Rectal smooth muscle tissue (tissue), 1 donor: Measurements from ENCODE around the gene RILPL1.
"Not testable (repeated sequence)": the region's sequence is repeated elsewhere in the genome, so short reads cannot be mapped to it uniquely, and the experiment has no call there.

Experiments
- H3K27ac ChIP-seq: one replicate; pipeline ENCODE4 v1.7.0; 2013; ENCODE audit warnings: low read depth, low read length, inconsistent platforms
- H3K27me3 ChIP-seq: one replicate; pipeline ENCODE4 v1.7.0; 2013; ENCODE audit warnings: low read length; ENCODE audit not compliant: control insufficient read depth, insufficient read depth
- H3K36me3 ChIP-seq: one replicate; pipeline ENCODE4 v1.7.0; 2013; ENCODE audit warnings: low read length; ENCODE audit not compliant: control insufficient read depth, insufficient read depth
- H3K4me1 ChIP-seq: one replicate; pipeline ENCODE4 v1.7.0; 2013; ENCODE audit warnings: low read length; ENCODE audit not compliant: control insufficient read depth, insufficient read depth
- H3K4me3 ChIP-seq: one replicate; pipeline ENCODE4 v1.7.0; 2013; ENCODE audit warnings: low read length
- H3K9ac ChIP-seq: one replicate; pipeline ENCODE4 v1.7.0; 2013; ENCODE audit warnings: low read length

Gene RILPL1

DNA sequence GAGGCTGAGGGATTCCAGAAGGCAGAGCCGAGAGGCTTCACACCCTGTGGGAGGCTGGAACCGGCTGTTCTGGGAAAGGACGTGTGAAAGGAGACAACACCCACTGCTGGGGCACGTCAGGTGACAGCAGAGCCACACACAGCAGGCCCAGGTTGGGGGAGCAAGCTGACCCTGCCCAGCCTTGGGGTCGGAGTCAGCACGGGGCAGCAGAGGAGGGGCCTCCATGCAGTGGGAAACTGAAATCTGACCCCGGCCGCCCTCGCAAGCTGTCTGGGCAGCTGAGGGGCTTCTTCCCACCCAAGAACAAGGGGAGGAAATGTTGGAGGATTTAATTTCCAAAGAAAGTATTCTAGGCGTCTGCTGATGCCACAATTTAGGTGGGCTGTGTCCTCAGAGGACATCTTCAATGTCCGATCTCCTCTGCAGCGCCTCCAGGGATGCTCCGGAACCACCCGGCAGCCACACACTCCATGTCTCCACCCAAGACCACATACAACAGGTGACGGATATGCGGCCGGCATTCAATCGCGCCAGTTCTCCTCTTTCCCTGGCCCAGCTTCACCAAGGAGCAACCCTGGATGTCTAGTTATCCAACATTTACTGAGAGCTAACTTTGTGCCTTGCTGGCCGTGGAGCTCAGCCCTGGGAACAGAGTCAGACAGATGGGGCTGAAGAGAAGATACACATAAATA lies 44.8 kb downstream of the RILPL1 start:
- no peak overlapping the region for H3K4me3 ChIP-seq
- no peaks in the 10 kb centered on the region for H3K4me1 ChIP-seq
- H3K36me3 ChIP-seq, result no peaks in the 10 kb centered on the region
- H3K27me3 ChIP-seq, result no peaks in the 10 kb centered on the region
- H3K9ac ChIP-seq, result no peak overlapping the region
- H3K27ac ChIP-seq, result no peak overlapping the region

DNA sequence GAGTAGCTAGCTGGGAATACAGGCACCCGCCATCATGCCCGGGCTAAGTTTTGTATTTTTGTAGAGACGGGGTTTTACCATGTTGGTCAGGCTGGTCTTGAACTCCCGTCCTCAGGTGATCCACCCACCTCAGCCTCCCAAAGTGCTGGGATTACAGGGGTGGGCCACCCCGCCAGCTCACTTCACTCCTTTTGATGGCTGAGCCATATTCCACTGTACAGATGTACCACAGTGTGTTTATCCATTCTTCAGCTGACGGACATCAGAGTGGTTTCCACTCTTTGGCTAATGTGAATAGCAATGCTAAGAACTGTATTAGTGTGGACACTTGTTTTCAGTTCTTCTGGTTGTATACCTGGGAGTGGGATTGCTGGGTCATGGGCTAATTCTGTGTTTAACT lies 46.1 kb downstream of the RILPL1 start:
- no peaks in the 10 kb centered on the region for H3K27me3 ChIP-seq
- H3K27ac ChIP-seq, result no peak overlapping the region
- no peak overlapping the region for H3K4me3 ChIP-seq
- H3K36me3 ChIP-seq, result no peaks in the 10 kb centered on the region
- no peaks in the 10 kb centered on the region for H3K4me1 ChIP-seq
- no peak overlapping the region for H3K9ac ChIP-seq

DNA sequence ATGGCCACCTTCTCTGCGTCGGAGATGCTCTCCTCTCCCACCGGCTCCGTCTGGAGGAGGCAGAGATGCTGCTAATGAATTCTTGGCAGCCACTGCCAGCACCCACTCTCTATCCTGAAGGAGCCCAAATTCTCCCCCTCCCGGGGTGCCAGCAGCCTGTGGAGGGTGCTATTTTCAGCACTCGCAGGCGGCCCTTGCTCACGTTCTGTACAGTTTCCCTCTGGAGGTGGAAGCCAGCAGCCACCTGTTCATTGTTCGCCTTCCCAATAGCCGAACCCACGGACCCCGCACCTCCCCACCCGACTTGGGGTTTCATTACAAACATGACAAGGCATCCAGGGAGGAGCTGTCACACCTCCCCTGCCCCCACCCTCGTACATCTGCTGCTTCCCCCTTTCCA lies 47.8 kb downstream of the RILPL1 start:
- H3K4me1 ChIP-seq, result no peaks in the 10 kb centered on the region
- no peak overlapping the region for H3K4me3 ChIP-seq
- H3K36me3 ChIP-seq, result no peaks in the 10 kb centered on the region
- no peak overlapping the region for H3K9ac ChIP-seq
- H3K27ac ChIP-seq, result no peak overlapping the region
- H3K27me3 ChIP-seq, result no peaks in the 10 kb centered on the region

DNA sequence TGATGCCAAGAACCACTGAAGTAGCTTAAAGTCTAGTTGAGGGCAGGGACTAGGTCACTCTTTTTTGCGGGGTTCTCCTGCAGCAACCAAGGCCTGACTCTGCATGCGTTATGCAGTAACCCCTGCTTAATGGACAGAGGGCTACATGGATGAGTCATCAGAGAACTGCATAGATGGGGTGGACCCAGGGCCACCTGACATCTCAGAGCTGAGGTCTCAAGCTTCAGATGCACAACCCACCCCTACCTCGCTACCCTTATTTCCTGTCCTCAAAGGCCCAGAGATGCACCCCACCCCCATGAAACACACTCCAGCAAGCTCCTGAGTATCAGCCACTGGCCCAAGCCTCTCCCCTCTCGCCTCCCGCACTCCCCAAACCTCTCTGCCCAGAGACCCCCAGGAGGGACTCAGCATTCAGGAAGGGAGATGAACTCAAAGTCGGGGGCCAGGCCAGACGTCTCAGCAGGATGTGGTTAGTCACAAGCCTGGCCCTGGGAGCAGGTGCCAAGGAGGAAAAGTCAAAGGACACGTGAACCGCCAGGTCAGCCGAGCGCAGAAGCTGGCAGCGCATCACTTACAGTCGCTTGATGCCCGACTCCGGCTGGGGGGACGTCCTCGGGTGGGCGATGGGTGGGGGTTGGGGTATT lies 49.8 kb downstream of the RILPL1 start:
- Histone ChIP-seq H3K27ac (no peak overlapping the region), H3K27me3 (no peaks in the 10 kb centered on the region), H3K4me1 (no peaks in the 10 kb centered on the region), H3K4me3 (no peak overlapping the region), H3K36me3 (peaks cover 2% of the 10 kb centered on the region), H3K9ac (no peak overlapping the region)

DNA sequence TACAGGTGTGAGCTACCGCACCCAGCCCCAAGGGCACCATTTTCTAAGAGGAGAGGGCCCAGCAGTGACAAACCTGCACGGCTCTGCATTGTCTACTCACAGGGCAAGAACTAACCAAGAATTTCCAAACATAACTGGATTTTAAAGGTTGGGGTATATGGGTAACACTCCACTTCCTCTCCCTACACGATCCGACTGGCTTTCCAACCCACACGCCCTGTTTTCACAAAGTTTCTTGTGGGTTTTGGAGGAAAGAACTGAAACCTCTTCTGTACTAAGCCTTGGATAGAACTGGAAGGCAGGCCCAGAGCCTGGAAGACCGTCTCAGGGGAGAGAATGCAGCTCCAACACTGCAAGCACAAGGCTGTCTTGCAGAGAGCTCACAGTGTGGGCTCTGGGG lies 50.6 kb downstream of the RILPL1 start:
- no peak overlapping the region for H3K27ac ChIP-seq
- no peak overlapping the region for H3K4me3 ChIP-seq
- H3K4me1 ChIP-seq, result no peaks in the 10 kb centered on the region
- H3K9ac ChIP-seq, result no peak overlapping the region
- H3K36me3 ChIP-seq, result peaks cover 2% of the 10 kb centered on the region
- no peaks in the 10 kb centered on the region for H3K27me3 ChIP-seq

DNA sequence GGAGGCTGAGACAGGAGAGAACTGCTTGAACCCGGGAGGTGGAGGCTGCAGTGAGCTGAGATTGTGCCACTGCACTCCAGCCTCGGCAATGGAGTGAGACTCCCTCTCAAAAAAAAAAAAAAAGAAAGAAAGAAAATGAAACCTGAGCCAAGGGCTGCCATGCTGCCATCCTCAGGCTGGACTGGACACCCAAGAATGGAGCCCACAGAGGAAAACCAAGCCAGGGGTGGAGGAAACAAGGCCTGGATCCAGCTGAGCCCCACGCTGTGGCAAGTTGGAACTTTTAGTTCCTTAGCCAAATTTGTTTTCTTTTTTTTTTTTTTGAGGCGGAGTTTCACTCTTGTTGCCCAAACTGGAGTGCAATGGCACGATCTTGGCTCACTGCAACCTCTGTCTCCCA lies 52.3 kb downstream of the RILPL1 start:
- H3K27ac ChIP-seq, H3K27me3 ChIP-seq, H3K36me3 ChIP-seq, H3K4me1 ChIP-seq, H3K4me3 ChIP-seq, H3K9ac ChIP-seq: not testable (repeated sequence)

DNA sequence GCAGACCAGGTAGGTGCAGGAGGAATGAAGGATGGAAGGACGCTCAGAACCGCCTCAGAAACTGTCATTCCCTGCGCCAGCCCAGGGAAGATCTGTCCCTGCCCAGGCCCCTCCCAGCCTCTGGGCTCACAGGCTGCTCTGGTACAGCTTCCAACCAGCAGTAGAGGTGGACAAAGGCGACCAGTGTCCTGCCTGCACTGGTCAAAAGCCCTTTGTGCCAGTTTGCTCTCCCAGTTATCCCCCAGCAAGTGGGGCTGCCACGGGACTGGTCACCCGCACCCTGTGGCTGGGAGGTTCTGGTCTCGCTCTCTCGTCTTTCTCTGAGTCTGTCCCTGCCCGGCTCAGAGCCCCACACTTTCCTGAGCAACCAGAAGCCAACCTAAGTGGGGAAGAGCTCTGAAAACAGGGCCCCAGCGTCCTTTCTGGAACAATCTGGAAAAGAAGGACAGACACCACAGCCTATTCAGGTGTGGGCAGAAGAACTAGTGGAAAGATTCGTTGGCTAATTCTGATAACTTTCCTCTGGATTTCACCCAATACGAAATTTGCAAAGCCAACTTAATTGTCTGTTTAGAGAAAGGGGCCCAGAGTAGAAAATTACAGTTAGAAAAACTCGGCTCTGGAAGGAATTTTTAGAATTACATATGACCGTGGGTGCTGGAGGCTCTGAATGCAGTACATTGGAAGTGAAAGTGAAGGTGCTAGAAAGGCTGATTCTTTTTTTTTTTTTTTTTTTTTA lies 53.9 kb downstream of the RILPL1 start:
- H3K4me1 ChIP-seq, result no peaks in the 10 kb centered on the region
- H3K4me3 ChIP-seq, result no peak overlapping the region

DNA sequence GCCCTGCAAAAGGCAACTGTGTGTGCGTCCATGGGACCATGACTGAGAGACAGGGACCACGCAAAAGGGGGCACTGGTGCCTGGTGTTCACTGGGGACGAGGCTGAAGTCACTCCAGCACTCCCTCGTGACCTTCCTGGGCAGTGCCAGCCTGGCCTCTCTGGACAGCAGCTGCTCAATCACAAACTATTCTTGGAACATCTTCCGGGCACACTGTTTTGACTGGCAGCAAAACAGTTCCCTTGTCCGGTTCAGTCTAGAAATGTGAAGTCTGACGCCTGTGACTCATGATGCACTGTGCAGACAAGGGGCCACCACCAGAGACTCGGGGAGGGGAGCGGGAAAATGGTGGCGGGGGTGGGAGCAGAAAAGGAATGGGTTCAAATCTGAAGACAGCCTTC lies 54.8 kb downstream of the RILPL1 start:
- Histone ChIP-seq H3K4me1 (no peaks in the 10 kb centered on the region), H3K27ac (peak overlapping the region; percentile 51), H3K36me3 (peaks cover 7% of the 10 kb centered on the region), H3K9ac (no peak overlapping the region), H3K27me3 (no peaks in the 10 kb centered on the region), H3K4me3 (no peak overlapping the region)

More for the DNA sequence above, 53.9 kb downstream of the RILPL1 start:
- Histone ChIP-seq H3K27me3 (no peaks in the 10 kb centered on the region), H3K9ac (no peak overlapping the region), H3K27ac (peak overlapping the region; percentile 51), H3K36me3 (peaks cover 7% of the 10 kb centered on the region)

DNA sequence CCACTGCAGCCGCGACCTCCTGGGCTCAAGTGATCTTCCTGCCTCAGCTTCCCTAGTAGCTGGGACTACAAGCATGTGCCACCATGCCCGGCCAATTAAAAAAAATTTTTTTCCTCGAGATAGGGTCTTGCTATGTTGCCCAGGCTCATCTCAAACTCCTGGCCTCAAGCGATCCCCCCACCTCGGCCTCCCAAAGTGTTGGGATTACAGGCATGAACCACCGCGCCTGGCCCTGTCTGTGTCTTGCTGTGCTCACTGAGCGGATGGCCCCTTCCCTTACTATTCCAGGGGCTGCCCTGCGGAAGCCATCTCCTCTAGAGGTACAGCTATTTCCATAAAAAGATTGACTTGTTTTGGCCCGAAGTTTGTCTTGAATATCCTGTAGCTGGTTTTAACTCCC lies 55.5 kb downstream of the RILPL1 start:
- Histone ChIP-seq H3K4me1 (no peaks in the 10 kb centered on the region), H3K27ac (no peak overlapping the region), H3K9ac (no peak overlapping the region), H3K27me3 (no peaks in the 10 kb centered on the region), H3K4me3 (no peak overlapping the region), H3K36me3 (peaks cover 7% of the 10 kb centered on the region)

DNA sequence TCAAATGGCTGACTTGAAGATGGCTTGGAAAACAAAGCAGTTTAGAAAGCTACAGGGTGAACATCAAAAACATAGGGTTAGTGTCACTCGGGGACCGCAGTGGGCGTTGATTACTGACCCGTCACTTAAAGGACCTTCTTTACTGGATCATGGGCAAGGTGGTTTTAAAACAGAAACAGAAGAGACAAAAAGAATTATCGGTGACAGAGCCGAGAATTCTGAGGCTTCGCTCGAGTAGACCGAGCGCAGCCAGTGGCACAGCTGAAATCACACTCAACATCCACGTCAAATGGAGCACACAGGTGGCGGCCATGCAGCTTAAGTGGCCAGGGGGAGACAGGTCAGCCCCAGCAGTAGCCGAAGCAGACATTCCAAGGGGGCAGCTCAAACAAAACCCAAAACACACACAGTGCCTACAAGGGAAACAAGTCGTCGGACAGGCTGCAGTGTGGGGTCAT lies 58.2 kb downstream of the RILPL1 start:
- Histone ChIP-seq H3K36me3 (peaks cover 16% of the 10 kb centered on the region), H3K4me3 (no peak overlapping the region), H3K4me1 (no peaks in the 10 kb centered on the region), H3K27ac (no peak overlapping the region), H3K27me3 (no peaks in the 10 kb centered on the region), H3K9ac (no peak overlapping the region)

DNA sequence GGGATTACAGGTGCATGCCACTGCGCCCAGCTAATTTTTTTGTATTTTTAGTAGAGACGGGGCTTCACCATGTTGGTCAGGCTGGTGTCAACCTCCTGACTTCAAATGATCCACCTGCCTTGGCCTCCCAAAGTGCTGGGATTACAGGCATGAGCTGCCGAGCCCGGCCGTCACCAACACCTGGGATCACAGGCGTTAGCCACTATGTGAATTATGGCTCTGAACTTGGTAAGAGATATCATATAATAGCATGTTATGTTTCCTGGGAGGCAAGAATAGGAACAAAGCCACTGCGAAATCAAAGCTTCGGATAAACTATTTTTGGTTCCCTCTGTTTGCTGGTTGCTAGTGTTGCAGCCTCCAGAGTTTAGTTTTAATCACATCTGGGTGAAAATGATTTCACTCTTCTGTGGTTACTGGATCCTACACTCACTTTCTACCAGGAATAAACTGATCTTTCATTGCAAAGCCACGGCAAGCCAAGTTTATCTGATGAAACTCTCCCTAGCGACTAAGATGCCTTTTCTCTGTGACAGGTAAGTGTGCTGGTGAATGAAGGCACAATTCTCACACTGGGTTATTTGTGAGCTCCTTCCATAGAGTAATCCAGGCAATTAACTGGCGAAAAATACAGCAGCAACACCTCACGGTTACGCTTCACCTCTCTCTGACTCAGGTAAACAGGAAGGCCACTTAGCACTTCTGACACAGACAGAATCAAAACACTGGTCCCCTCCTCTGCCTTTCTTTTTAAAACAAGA lies 58.9 kb downstream of the RILPL1 start:
- H3K9ac ChIP-seq, result no peak overlapping the region
- peaks cover 16% of the 10 kb centered on the region for H3K36me3 ChIP-seq
- H3K27ac ChIP-seq, result no peak overlapping the region

DNA sequence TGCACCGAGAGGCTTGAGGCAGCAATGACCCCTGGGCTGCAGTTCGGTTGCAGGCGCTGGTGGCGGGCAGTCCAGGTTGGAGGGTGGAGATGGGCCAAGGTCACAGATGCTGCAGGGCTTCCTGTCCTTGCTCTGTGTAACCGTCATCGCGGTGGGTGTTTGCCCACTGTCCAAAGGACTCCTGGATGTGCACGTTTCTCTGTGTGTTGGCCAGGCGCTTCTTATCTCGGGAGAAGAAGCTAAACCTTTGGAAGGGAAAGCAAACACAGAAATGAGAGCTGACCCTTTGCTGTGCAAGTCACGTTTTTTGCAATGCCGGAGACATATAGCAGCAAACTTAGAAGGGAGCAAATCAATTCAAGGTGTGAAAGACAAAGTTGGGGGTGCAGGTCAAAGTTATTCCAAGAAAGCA lies 61.1 kb downstream of the RILPL1 start:
- Histone ChIP-seq H3K36me3 (peaks cover 18% of the 10 kb centered on the region), H3K27ac (no peak overlapping the region), H3K27me3 (no peaks in the 10 kb centered on the region), H3K9ac (no peak overlapping the region), H3K4me1 (no peaks in the 10 kb centered on the region), H3K4me3 (no peak overlapping the region)

More for the DNA sequence above, 58.9 kb downstream of the RILPL1 start:
- Histone ChIP-seq H3K27me3 (no peaks in the 10 kb centered on the region), H3K4me1 (no peaks in the 10 kb centered on the region), H3K4me3 (no peak overlapping the region)
